HG02943 (cell line): Measurements from ENCODE around the gene HS3ST2.
"Not testable (repeated sequence)": the region's sequence is repeated elsewhere in the genome, so short reads cannot be mapped to it uniquely, and the experiment has no call there.

Experiments
- ATAC-seq: cut with Tn5 transposase; IDR thresholded peaks from one replicate; pipeline ENCODE4 v1.9.1; 2021; ENCODE audit warnings: mild to moderate bottlenecking, low read depth, moderate library complexity; ENCODE audit not compliant: unreplicated experiment

HS3ST2 gene

GRCh38 chr16:22871861-22872260 is 57.9 kb downstream of the HS3ST2 start:
- ATAC-seq: no peak

GRCh38 chr16:22874394-22874793 is 60.4 kb downstream of the HS3ST2 start:
- ATAC-seq: no peak

- no peak for ATAC-seq
Observed at GRCh38 chr16:22878955-22879354, 65.0 kb downstream of the HS3ST2 start.

- ATAC-seq: no peak
Observed at GRCh38 chr16:22879466-22879865, 65.5 kb downstream of the HS3ST2 start.

GRCh38 chr16:22882981-22883380 is 69.0 kb downstream of the HS3ST2 start:
- ATAC-seq: no peak

GRCh38 chr16:22885951-22886350 is 72.0 kb downstream of the HS3ST2 start:
- ATAC-seq: no peak

- no peak for ATAC-seq
Observed at GRCh38 chr16:22886927-22887326, 73.0 kb downstream of the HS3ST2 start.

GRCh38 chr16:22887445-22887844 is 73.5 kb downstream of the HS3ST2 start:
- no peak for ATAC-seq

GRCh38 chr16:22888791-22889190 is 74.8 kb downstream of the HS3ST2 start:
- ATAC-seq: no peak

GRCh38 chr16:22890976-22891375 is 77.0 kb downstream of the HS3ST2 start:
- no peak for ATAC-seq

GRCh38 chr16:22897184-22897583 is 83.2 kb downstream of the HS3ST2 start:
- ATAC-seq: no peak

- ATAC-seq: no peak
Observed at GRCh38 chr16:22898131-22898530, 84.2 kb downstream of the HS3ST2 start.

GRCh38 chr16:22898874-22899348 is 84.9 kb downstream of the HS3ST2 start:
- ATAC-seq: no peak

- ATAC-seq: not testable (repeated sequence)
Observed at GRCh38 chr16:22899567-22899966, 85.6 kb downstream of the HS3ST2 start.

GRCh38 chr16:22900863-22901262 is 86.9 kb downstream of the HS3ST2 start:
- ATAC-seq: no peak

GRCh38 chr16:22901563-22901962 is 87.6 kb downstream of the HS3ST2 start:
- ATAC-seq: no peak

- ATAC-seq: no peak
Observed at GRCh38 chr16:22903716-22904115, 89.8 kb downstream of the HS3ST2 start.

- ATAC-seq: no peak
Observed at GRCh38 chr16:22912654-22913053, 98.7 kb downstream of the HS3ST2 start.

GRCh38 chr16:22915003-22915402 is 101.0 kb downstream of the HS3ST2 start:
- no peak for ATAC-seq

GRCh38 chr16:22923491-22923890 is 109.5 kb downstream of the HS3ST2 start:
- ATAC-seq: no peak

- no peak for ATAC-seq
Observed at GRCh38 chr16:22924492-22924891, 110.5 kb downstream of the HS3ST2 start.

- ATAC-seq: no peak
Observed at GRCh38 chr16:22926105-22926751, 112.3 kb downstream of the HS3ST2 start.

- no peak for ATAC-seq
Observed at GRCh38 chr16:22927306-22927705, 113.3 kb downstream of the HS3ST2 start.
